GM18868 (cell line): ENCODE data around the gene LAMP1.
"Not testable (repeated sequence)": the region's sequence is repeated elsewhere in the genome, so short reads cannot be mapped to it uniquely, and the experiment has no call there.

ENCODE experiments used
- ATAC-seq: cut with Tn5 transposase; IDR thresholded peaks from one replicate; pipeline ENCODE4 v1.9.1; 2021; ENCODE audit warnings: mild to moderate bottlenecking, moderate library complexity; ENCODE audit not compliant: unreplicated experiment

LAMP1 gene

DNA sequence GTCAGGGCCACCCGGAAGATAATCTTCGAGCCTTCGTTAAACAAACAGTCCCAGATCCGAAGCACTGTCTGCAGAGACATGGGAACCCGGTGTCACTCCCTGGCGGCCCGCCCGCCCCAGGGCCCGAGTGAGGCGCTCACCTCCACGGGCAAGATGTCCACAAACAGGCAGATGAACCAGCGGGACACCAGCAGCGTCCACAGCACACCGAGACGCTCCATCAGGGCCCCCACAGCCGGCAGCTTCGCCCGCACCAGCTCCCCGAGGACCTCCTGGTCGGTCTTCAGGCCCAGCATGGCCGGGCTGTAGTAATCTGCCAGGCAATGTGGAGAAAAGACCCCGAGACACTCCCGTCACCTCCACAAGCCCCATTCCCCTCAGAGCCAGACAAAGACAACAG, 28.7 kb downstream of the LAMP1 start:
- no peak for ATAC-seq

DNA sequence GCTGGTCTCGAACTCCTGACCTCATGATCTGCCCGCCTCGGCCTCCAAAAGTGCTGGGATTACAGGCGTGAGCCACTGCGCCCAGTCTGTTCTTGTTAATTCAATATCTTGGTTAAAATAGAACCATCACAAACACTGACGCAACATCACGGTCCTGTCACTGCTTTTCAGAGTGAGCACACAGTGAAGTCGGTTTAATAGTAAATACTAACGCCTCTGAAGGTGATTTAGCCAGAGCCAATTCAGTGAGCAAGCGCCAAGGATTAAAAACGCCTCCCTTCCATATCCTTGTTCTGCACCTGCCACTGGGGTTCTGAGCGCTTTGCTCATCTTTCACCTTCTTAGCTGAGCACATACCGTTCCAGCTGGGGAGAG, 30.3 kb downstream of the LAMP1 start:
- ATAC-seq = no peak

DNA sequence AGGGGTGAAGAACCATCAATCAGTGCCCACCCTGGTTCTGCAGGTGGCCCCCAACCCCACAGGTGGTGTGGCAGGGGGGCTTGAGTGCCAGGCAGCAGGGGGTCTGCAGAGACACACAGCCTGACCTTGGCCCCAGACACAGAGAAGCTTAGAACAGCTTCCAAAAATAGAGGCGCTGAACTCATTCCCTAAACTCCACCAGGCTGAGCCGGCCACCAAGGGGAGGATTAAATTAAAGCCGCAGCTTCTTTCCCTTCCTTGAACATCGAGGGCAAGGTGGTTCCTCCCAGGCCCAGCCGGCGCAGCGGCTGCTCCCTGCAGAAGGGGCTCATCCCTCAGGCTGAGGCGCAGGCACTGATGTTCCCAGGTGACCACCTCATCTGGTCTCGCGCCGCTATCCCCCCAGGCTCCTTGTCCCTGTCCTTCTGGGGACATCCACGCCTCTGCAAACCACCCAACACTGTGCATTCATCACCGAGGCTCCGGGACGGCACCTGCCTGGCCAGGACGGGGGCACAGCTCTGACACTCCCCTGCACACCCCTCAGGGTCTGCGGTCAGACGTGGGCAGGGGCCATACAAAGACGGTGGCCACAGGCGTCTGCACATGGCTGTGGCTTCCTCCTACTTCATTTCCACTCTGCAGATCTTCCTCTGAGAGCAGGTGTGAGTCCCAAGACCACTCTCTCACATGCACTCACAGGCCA, 30.9 kb downstream of the LAMP1 start:
- ATAC-seq = no peak

DNA sequence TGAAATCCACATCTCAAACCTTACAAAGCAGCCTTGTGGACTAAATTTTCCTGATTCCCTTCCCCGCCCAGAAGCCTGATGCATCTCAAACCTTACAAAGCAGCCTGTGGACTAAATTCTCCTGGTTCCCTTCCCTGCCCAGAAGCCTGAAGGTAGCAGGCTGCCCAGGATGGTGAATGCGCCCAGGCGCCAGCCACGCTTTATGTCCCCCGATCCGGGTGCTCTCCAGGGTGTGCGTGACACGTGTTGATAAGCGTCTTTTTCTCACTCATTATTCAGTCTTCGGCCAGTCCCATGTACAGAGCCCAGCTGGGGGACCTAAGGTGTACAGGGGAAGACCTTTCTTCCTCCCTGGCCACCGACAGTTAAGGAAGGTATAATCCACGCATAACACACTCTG, 31.8 kb downstream of the LAMP1 start:
- ATAC-seq = no peak

DNA sequence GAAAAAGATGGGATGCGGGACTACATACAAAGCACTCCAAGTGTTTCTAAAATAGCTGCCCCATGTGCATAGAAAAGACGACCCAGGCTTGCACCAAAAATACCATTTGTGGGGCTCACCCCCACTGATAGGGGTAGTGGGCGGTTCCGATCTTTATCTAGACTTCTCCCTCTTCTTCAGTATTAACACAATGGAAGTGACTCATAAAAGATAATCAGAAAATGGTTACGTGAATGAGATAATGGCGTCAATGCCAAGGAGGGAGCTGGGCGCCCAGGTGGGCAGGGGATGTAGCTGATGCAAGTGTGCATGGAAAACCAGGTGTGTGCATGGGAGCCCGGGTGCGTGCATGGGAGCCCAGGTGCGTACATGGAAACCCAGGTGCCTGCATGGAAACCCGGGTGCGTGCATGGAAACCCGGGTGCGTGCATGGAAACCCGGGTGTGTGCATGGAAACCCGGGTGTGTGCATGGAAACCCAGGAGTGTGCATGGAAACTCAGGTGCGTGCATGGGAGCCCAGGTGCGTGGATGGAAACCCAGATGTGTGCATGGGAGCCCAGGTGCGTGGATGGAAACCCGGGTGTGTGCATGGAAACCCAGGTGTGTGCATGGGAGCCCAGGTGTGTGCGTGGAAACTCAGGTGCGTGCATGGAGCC, 32.7 kb downstream of the LAMP1 start:
- no peak for ATAC-seq

DNA sequence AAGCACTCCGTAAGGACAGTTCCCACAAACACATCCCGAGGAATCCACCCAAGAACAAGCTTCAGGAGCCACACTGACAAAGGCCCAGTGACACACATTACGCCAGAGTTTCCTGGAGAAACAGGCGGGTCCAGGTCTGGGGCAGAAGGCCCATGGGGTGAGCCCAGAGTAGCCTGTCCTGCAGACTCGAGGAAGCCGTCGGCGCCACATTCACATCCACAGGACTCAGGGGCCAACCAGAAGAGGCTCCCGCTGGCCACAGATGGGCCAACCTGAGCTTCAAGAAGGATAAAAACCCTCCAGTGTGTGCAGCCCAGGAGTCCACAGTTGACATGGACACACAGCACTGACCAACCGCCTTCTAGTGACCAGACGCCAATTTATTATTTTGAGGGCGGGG, 35.6 kb downstream of the LAMP1 start:
- no peak for ATAC-seq

DNA sequence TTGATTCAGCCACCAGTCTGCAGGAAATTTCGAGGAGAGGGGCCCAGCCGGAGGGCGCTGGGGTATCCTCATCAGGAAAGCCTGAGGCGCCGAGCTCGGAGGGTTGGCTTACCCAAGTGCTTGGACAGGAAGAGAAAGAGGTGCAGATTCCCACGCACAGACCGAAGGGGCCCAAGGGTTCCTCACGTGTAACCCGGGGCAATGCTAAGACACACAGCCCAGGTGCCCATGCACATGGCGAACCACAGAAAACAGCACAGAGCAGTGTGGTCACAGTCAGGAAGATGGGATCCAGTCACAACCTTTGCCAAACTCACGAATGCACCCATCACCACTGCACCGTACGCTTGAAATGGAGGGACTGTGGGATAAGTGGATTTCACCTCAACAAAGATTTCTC, 36.0 kb downstream of the LAMP1 start:
- ATAC-seq = no peak

DNA sequence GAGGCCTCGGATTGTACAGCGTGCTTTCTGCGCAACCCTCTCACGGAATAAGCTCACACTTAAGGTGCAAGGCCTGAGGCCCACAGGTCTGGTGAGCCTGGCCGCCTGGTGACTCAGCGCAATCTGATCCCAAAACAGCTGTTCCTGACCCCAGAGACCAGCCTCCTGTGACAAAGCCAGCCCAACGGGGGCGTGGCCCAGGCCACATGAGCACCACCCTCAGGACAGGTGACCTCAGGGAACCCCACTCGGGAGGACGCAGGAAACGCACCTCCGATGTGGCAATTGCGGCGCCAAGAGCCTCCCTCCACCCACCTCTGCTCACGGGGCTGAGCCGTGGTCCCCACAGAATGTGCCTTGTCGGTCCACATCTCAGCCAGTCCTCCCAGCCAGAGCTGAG, 40.5 kb downstream of the LAMP1 start:
- ATAC-seq = no peak

DNA sequence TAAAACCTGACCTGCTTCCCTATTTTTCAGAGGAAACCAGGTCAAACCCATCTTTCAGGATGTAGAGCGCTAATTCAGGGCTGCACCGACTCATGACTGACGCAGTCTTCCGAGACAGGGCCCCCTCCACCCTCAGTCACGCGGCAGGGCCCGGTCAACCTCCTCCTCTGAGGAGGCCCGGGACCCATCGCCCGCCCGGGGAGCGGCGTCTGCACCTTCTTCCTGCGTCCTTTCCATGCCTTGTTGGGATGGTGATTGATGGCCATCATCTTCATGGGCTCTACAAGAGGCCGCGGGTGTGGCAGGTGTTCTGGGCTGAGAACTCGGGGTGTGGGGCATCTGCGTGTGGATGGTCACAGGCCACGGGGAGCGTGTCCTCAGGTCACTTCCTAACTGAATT, 40.9 kb downstream of the LAMP1 start:
- ATAC-seq = no peak

DNA sequence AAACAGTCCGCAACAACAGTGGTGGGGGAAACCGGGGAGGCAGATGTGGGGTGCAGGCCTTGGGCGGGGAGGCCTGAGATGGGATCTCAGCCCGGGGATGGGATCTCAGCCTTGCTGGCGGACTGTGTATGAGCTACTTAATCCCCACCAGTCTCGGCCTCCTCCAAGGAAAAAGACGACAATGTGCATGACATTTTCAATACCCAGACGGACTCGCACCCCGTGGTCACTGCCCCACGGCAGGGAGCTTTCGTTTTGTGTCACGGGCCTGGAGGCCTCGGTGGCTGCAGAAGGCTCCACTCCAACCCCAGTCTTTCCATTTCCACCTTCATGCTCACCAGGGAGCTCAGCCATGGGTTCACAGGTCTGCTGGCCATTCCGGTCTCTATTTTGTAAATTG, 41.4 kb downstream of the LAMP1 start:
- ATAC-seq = no peak

DNA sequence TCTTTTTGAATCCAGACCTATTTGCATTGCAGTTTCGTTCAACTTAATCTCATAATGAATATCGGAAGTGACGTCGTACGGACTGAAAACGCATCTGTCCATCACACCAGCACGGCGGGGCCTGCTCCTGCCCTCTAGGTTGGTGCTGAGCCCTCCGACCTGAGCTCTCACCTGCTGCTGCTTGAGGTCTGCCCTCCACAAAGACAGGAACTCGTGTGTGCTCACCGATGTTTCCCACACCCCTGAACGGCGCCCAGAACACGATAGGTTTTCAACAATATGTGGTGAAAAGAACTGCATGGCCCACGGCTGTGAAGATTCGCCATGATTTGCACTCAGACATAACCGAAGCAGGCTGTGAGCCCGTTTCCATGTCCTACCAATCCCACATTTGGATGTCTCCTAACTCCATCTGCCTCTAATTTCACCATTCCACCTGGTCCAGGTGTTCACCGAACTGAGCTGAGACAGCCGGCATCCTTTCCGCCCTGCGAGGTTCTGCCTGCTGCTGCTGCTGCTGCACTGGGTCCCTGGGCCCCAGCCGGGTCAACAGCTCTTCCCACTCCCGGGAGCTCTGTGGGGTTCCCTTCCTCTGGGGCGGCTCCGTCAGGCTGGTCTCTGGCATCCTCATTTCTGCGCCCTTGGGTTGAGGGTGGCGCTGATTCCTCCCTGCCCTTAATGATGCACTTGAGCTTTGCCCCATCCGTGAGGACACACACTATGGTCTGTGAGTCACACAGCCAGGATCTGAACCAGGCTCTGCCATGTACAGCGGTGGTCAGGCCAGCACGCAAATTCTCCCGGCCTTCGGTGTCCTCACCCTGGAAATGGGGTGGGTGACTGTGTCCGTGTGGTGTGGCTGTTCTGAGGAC, 46.0 kb downstream of the LAMP1 start:
- ATAC-seq = no peak

DNA sequence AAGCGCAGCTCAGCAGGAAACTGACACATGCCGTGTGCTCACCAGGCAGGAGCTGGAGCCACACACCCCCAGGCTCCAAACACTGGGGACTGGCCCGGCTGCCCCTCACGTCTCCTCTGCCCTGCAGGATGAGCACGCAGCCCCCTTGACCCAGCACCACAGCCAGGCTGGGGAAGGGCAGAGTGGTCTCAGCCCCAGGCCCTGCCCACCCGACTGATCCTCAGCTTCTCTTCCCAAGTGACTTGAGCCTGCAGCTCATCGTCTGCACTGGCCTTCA, 46.6 kb downstream of the LAMP1 start:
- ATAC-seq = no peak

DNA sequence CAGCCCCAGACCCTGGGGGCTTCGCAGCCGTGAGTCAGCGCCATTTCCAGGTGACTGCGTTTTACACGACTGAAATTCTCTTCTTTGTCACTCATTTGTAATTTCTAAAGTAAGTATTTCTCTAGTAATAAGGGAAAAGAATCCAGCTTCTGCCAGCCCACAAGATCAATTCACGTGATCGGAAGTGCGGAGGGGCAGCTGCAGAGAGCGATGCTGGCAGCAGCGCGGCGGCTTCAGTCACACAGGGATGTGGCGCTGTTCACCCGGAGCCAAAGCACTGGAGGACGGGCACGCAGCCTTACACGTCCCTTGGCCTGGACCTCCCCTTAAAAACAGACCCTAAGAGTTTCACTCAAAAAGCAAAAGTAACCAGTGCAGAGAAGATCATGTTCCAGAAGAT, 48.4 kb downstream of the LAMP1 start:
- ATAC-seq = no peak

DNA sequence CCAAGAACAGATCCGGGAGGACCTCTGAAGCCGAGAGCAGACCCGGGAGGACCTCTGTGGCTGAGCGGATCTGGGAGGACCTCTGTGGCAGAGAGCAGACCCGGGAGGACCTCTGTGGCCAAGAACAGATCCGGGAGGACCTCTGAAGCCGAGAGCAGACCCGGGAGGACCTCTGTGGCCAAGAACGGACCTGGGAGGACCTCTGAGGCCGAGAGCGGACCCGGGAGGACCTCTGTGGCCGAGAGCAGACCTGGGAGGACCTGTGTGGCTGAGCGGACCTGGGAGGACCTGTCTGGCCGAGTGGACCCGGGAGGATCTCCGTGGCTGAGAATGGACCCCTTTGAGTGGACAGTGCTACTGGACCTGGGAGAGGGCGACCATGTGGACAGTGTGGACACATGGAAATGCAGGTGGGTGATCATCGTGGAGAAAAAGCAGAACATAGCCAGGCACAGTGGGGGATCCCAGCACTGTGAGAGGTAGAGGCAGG, 50.7 kb downstream of the LAMP1 start:
- not testable (repeated sequence) for ATAC-seq

DNA sequence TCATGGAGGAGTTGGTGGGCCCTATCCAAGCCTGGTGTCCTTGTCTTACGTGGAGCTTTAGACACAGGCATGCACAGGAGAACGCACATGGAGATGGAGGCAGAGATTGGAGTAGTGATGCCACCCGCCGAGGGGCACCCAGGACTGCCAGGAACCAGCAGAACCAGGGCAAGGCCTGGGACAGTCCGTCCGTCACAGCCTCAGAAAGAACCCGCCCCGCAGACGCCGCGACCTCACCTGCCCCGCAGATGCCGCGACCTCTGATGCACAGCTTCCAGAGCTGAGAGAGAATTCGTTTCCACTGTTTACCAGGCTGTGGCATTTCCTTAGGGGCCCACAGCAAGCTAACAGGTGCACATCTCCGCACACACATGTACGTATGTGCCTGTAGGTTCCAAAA, 51.6 kb downstream of the LAMP1 start:
- no peak for ATAC-seq

DNA sequence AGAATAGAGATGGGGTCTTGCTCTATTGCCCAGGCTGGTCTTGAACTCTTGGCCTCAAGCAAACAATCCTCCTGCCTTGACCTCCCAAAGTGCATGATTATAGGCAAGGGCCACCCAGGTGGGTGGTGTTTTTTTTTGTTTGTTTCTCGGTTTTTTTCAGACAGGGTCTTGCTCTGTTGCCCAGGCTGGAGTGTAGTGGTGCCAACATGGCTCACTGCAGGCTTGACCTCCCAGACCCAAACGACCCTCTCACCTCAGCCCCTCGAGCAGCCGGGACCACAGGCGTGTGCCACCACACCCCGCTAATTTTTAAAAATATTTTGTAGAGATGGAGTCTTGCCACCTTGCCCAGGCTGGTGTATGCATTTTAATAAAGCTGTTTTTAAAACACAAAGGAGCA, 52.0 kb downstream of the LAMP1 start:
- no peak for ATAC-seq

DNA sequence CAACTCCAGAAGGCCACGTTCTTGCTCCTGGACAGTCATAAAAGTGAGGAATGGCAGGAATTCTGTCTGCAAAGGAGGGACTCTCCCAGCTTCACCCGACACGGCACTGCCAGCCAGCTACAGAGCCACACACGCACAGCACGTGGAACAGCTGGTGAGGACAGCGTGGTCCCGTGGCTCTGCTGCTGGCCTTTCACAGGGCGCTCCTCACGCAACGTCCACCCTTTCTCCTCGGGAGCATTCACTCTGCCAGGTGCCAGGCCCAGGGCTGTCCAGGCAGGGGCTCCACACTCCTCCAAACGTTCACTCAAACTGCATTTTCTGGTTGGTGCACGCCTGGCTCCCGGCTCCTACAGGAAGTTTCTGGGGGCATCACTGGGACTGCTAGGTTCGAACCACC, 52.5 kb downstream of the LAMP1 start:
- ATAC-seq = no peak

DNA sequence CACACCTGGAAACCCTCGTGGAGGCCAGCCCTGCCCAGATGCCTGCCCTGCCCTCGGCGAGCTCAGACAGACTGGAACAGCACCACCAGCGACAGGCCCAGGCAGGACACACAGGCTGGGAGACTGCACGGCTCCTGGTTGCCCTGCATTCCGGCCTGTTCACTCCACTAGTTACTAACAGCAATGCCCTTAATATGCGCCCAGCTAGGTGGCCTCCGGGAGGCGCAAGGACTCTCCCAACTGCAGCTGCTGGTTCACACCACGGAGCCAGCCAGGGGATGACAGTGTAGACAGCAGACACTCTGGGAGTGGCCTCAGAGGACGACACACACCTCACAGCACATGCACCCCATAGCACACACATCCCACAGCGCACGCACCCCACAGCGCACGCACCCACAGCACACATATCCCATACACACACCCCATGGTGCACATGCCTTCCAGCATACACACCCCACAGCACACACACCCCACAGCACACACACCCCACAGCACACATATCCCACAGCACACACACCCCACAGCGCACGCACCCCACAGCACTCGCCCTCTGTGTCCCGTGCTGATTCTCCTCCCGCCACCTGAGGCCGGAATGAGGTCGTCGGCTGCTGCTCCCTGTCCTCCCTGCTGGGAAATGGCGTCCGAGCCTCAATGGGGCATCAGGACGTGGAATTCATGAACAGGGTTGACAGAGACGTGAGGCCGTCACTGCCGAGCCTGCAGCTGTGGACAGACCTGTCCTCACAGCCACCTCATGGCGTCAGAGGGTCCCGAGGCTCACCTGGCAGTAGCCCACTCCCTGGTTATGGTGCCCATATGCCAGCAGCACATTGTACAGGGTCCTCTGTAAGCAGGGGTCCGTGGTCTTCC, 53.3 kb downstream of the LAMP1 start:
- ATAC-seq = no peak

DNA sequence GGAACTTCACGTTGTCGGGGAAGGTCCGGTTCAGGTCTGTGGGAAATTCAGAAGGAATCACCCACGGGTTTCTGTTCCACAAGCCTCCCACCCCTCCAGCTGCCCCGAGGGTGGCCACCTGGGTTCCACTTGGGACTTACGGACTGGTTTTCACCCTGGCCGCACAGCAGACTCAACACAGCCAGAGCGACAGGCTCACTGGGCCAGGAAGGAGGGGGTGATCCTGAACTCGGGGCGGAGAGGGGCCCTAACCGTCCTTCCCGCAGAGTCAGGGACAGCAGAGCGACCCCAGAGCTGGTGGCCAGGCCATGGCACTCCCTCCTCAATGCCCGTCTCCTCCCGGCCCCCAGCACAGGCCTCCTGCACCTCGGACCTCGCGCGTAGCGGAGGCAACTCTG, 53.9 kb downstream of the LAMP1 start:
- ATAC-seq = no peak

DNA sequence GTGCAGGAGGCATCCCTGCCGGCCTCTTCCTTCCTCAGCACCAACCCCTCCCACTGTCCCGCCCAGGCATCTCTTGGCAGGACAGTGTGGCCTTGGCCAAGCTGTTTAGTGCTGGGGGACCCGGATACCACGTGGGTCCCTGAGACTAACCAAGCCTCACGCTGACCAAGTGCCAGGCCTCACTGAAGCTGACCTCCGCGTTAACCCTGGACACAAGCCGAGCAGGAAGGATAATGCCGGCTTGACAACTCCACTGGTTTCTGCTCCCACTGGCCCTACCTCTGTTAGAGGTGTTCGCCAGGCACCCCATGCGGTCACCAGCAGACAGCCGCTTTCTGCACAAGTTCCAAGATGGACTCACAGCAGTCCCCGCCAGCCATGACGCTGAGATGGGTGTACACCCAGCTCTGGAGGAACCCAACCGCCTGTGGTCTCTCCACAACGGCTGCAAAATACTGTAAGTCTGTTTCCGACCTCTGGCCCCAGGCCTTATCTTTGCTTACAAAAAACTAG, 54.5 kb downstream of the LAMP1 start:
- ATAC-seq = no peak

DNA sequence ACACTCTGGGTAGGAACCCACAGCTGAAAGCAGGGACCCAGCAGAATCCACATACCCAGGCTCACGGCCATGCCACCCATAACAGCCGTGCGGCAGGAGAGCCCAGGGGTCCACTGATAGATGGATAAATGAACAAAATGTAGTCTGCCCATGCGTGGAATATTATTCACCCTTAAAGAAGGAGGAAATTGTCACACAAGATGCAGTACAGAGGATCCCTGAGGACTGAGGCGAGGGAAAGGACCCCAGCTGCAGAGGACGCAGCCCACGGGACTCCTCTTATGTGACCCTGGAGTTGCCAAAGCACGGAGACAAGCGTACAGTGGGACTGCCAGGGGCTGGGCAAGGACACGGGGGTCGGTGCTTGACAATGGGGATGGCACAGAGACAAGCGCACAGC, 56.2 kb downstream of the LAMP1 start:
- no peak for ATAC-seq
